ENCODE data around the gene SNTG2.

- TF ChIP-seq MXD4 (CRISPR knock-in tag; IDR thresholded peaks at IDR 0.05; ENCODE audit: borderline replicate concordance) (no peak), USF1 (CRISPR knock-in tag; IDR thresholded peaks at IDR 0.05) (no peak), FOXK1 (CRISPR knock-in tag; IDR thresholded peaks at IDR 0.05) (no peak), CTCF (IDR thresholded peaks at IDR 0.05) (no peak), ZMAT4 (CRISPR knock-in tag; IDR thresholded peaks at IDR 0.05) (no peak), JUN (CRISPR knock-in tag; IDR thresholded peaks at IDR 0.05) (no peak), SMAD3 (CRISPR knock-in tag; IDR thresholded peaks at IDR 0.05; ENCODE audit: borderline replicate concordance) (no peak)
These were observed 312.0 kb downstream of the SNTG2 start for GRCh38 chr2:1262609-1263008.
